ACC112 (cell line): Measurements from ENCODE around the gene RPL37A.
A peak's percentile ranks its signal among the peaks of the same experiment; 100 is the strongest.

Experiments
- H2AFZ ChIP-seq: fragments of 200-600 bp; sonication (generic); one replicate; pipeline ENCODE4 v1.6.0; 2017; ENCODE audit warnings: antibody characterized with exemption, low read length; ENCODE audit not compliant: unreplicated experiment
- H3K27ac ChIP-seq: fragments of 200-600 bp; sonication (generic); 2 replicates; pipeline ENCODE4 v1.5.1; 2014; ENCODE audit warnings: low read depth, mild to moderate bottlenecking, antibody characterized with exemption, low read length, moderate library complexity
- H3K27me3 ChIP-seq: fragments of 200-600 bp; sonication (generic); 2 replicates; pipeline ENCODE4 v1.6.1; 2014; ENCODE audit warnings: mild to moderate bottlenecking, antibody characterized with exemption, low read length, moderate library complexity, mixed read lengths; ENCODE audit not compliant: insufficient read depth
- H3K36me3 ChIP-seq: fragments of 200-600 bp; sonication (generic); 2 replicates; pipeline ENCODE4 v1.6.1; 2016; ENCODE audit warnings: mild to moderate bottlenecking, antibody characterized with exemption, low read length, moderate library complexity, mixed read lengths; ENCODE audit not compliant: insufficient read depth
- H3K4me1 ChIP-seq: fragments of 200-600 bp; sonication (generic); one replicate; pipeline ENCODE4 v1.6.1; 2016; ENCODE audit warnings: low read length, mixed read lengths; ENCODE audit not compliant: insufficient read depth, unreplicated experiment, control insufficient read depth
- H3K4me3 ChIP-seq: fragments of 200-600 bp; sonication (generic); 2 replicates; pipeline ENCODE4 v1.5.1; 2014; ENCODE audit warnings: mild to moderate bottlenecking, low read depth, low read length
- H3K79me2 ChIP-seq: fragments of 200-600 bp; sonication (generic); one replicate; pipeline ENCODE4 v1.6.0; 2016; ENCODE audit warnings: low read length; ENCODE audit not compliant: control insufficient read depth, unreplicated experiment, insufficient read depth

Gene RPL37A

DNA sequence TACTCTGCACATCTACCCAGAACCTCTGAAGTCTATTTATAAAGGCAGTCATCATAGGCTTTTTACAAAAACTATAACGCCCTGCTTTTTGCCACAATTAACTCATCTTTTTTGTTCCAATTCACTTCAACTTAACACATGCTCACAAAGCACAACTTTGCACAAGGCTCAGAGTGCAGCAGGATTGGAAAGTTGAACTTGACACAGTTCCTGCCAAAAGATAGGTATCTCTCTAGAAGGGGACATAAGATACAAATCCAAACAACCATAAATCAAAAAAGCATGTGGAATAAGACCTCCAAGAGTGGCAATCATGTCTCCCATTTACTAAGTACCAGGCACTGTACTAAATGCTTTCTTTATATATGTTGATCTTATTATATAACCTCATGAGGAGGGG lies 36.2 kb downstream of the RPL37A start:
- Histone ChIP-seq H3K36me3 (no peaks in the 10 kb centered on the region), H3K4me3 (no peak overlapping the region), H3K27ac (peak overlapping the region; percentile 69), H3K79me2 (no peaks in the 10 kb centered on the region), H3K27me3 (no peaks in the 10 kb centered on the region), H2AFZ (no peak overlapping the region), H3K4me1 (peaks cover 32% of the 10 kb centered on the region)

DNA sequence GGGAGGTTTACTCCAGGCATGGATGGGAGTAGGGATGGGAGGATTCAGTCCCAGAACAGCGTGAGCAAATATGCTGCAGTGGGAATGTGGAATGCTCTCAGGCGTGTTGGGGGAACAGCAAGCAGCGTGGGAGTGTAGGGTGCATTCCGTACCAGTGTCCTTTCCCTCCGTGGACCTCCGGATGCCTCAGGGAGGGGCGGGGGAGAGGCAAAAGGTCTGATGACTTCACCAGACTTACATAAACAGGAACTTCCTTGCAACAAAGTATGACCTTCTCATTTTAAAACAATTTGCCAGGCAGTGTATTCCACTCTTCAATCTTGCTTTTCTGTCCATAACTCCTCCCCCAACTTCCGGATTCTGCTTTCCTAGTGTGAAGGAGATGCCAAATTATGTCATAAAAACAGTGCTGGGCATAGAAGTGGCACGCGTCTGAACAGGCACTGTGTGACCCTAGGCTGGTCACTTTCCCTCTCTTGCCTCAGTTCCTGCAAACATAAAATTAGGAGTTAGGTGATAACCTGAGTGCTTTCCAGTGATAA lies 36.9 kb downstream of the RPL37A start:
- Histone ChIP-seq H3K4me3 (peak overlapping the region; percentile 51), H3K27ac (peak overlapping the region; percentile 69), H3K27me3 (no peaks in the 10 kb centered on the region), H3K36me3 (no peaks in the 10 kb centered on the region), H3K79me2 (no peaks in the 10 kb centered on the region), H2AFZ (no peak overlapping the region), H3K4me1 (peaks cover 38% of the 10 kb centered on the region)

GRCh38 chr2:216536734-216537210 lies 38.1 kb downstream of the RPL37A start:
- H3K36me3 ChIP-seq = no peaks in the 10 kb centered on the region
- H3K4me3 ChIP-seq = no peak overlapping the region
- H3K4me1 ChIP-seq = peaks cover 40% of the 10 kb centered on the region
- H3K27ac ChIP-seq = no peak overlapping the region
- peak overlapping the region; percentile 62 for H2AFZ ChIP-seq
- H3K79me2 ChIP-seq = no peaks in the 10 kb centered on the region
- H3K27me3 ChIP-seq = no peaks in the 10 kb centered on the region

DNA sequence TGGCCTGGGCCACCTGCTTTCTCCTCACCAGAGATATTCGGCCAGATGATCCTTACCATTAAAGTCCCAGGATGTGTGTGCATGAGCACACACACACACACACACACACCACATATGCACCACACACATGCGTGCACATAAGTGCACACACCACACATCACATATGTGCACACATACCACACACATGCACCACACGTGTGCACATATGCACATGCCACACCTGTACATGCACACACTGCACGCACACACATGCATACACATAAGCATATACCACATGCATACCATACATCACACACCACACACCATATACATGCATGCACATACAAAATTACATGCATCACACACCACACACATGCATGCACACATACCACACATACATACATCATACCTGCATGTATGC lies 38.7 kb downstream of the RPL37A start:
- Histone ChIP-seq H3K27ac (no peak overlapping the region), H3K4me1 (peaks cover 40% of the 10 kb centered on the region), H3K79me2 (no peaks in the 10 kb centered on the region), H3K36me3 (no peaks in the 10 kb centered on the region), H2AFZ (peak overlapping the region; percentile 62), H3K27me3 (no peaks in the 10 kb centered on the region), H3K4me3 (no peak overlapping the region)

DNA sequence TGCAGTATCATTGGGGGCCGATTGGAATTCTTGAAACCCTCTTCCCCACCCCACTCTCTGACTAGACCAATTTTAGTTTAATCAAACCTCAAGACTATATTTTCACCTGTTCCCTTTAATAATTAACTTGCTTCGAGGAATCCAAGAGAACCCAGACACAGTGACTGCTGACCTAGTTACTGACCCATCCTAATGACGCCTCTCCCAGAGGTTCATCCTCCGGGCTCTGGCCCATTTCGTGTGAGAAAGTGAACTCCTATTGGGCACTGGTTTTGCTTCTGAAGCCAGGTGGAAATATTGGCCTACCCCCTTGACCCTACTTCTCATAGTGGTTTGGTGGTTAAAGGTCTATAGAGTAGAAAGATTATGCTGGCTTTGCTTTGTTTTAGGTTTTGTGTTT lies 39.9 kb downstream of the RPL37A start:
- Histone ChIP-seq H3K79me2 (no peaks in the 10 kb centered on the region), H3K36me3 (no peaks in the 10 kb centered on the region), H2AFZ (no peak overlapping the region), H3K4me3 (no peak overlapping the region), H3K27ac (no peak overlapping the region), H3K4me1 (peaks cover 40% of the 10 kb centered on the region), H3K27me3 (no peaks in the 10 kb centered on the region)

- Histone ChIP-seq H3K79me2 (no peaks in the 10 kb centered on the region), H3K4me1 (peaks cover 40% of the 10 kb centered on the region), H3K4me3 (no peak overlapping the region), H3K27ac (no peak overlapping the region), H3K27me3 (no peaks in the 10 kb centered on the region), H3K36me3 (no peaks in the 10 kb centered on the region), H2AFZ (no peak overlapping the region)
Observed at GRCh38 chr2:216539120-216539519, 40.5 kb downstream of the RPL37A start.

GRCh38 chr2:216539791-216540241 lies 41.2 kb downstream of the RPL37A start:
- no peaks in the 10 kb centered on the region for H3K36me3 ChIP-seq
- no peak overlapping the region for H3K4me3 ChIP-seq
- peaks cover 39% of the 10 kb centered on the region for H3K4me1 ChIP-seq
- H3K27me3 ChIP-seq = no peaks in the 10 kb centered on the region
- H2AFZ ChIP-seq = no peak overlapping the region
- no peaks in the 10 kb centered on the region for H3K79me2 ChIP-seq
- H3K27ac ChIP-seq = no peak overlapping the region

GRCh38 chr2:216540920-216541319 lies 42.3 kb downstream of the RPL37A start:
- Histone ChIP-seq H3K27me3 (no peaks in the 10 kb centered on the region), H3K27ac (no peak overlapping the region), H3K4me3 (no peak overlapping the region), H2AFZ (no peak overlapping the region), H3K4me1 (peaks cover 28% of the 10 kb centered on the region), H3K79me2 (no peaks in the 10 kb centered on the region), H3K36me3 (no peaks in the 10 kb centered on the region)

- peaks cover 22% of the 10 kb centered on the region for H3K4me1 ChIP-seq
Observed at GRCh38 chr2:216541505-216541904, 42.9 kb downstream of the RPL37A start.

DNA sequence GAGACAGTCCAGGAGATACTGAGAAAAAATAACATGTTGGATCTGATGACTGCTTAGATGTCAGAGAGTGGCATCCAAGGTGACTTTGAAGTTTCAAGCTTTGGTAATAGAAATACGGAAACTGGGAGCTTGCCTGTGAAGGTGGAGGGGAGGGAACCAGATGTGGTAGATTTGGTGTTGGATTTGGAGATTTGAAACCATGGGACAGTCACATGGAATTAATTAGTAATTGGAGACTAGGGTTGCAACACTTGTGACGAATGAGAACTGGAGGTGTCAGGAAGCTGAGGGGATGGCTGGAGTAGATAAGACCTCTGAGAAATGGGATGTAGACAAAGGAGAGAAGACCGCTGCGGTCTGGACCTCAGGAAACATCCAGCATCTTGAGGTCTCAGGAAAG lies 46.7 kb downstream of the RPL37A start:
- H3K36me3 ChIP-seq = no peaks in the 10 kb centered on the region
- no peak overlapping the region for H2AFZ ChIP-seq
- H3K27me3 ChIP-seq = no peaks in the 10 kb centered on the region
- H3K79me2 ChIP-seq = no peaks in the 10 kb centered on the region
- H3K27ac ChIP-seq = no peak overlapping the region
- H3K4me1 ChIP-seq = peaks cover 15% of the 10 kb centered on the region
- no peak overlapping the region for H3K4me3 ChIP-seq

More at GRCh38 chr2:216541505-216541904, 42.9 kb downstream of the RPL37A start:
- H3K36me3 ChIP-seq = no peaks in the 10 kb centered on the region
- H2AFZ ChIP-seq = no peak overlapping the region
- H3K79me2 ChIP-seq = no peaks in the 10 kb centered on the region
- H3K4me3 ChIP-seq = no peak overlapping the region
- H3K27ac ChIP-seq = no peak overlapping the region
- no peaks in the 10 kb centered on the region for H3K27me3 ChIP-seq

GRCh38 chr2:216546241-216546640 lies 47.6 kb downstream of the RPL37A start:
- H3K27ac ChIP-seq = no peak overlapping the region
- H3K4me3 ChIP-seq = no peak overlapping the region

More at GRCh38 chr2:216546241-216546640, 47.6 kb downstream of the RPL37A start:
- H2AFZ ChIP-seq = no peak overlapping the region
- no peaks in the 10 kb centered on the region for H3K36me3 ChIP-seq
- H3K79me2 ChIP-seq = no peaks in the 10 kb centered on the region
- H3K27me3 ChIP-seq = no peaks in the 10 kb centered on the region
- H3K4me1 ChIP-seq = peaks cover 21% of the 10 kb centered on the region
